Central memory CD8-positive, alpha-beta T cell (primary cell): Measurements from ENCODE around the gene OR6B3.

ENCODE experiments used
- ATAC-seq: fragments of 150-1000 bp; cut with Tn5 transposase; replicated peaks from 2 replicates; pipeline ENCODE4 v1.10.0; 2022; ENCODE audit warnings: mild to moderate bottlenecking, moderate FRiP score, moderate number of reproducible peaks; ENCODE audit not compliant: poor library complexity, severe bottlenecking; ENCODE audit errors: extremely low read depth
- DNase-seq, 2 donors: peaks; one replicate each; pipeline ENCODE4 v3.0.0; 2021; ENCODE audit warnings: low spot score in 2 of 2
- H3K27ac Mint-ChIP-seq: one replicate; pipeline ENCODE4 v1.8.0; 2022; ENCODE audit warnings: low read depth, mild to moderate bottlenecking, moderate library complexity, mixed read lengths
- H3K27me3 Mint-ChIP-seq: one replicate; pipeline ENCODE4 v1.8.0; 2022; ENCODE audit warnings: mixed read lengths
- H3K36me3 Mint-ChIP-seq: one replicate; pipeline ENCODE4 v1.8.0; 2022; ENCODE audit warnings: mild to moderate bottlenecking, moderate library complexity, mixed read lengths; ENCODE audit not compliant: insufficient read depth
- H3K4me1 Mint-ChIP-seq: one replicate; pipeline ENCODE4 v1.8.0; 2022; ENCODE audit warnings: mixed read lengths
- H3K4me3 Mint-ChIP-seq: one replicate; pipeline ENCODE4 v1.8.0; 2022; ENCODE audit warnings: mild to moderate bottlenecking, moderate library complexity, mixed read lengths
- H3K9me3 Mint-ChIP-seq: one replicate; pipeline ENCODE4 v1.8.0; 2022; ENCODE audit warnings: mixed read lengths

The OR6B3 gene

DNA sequence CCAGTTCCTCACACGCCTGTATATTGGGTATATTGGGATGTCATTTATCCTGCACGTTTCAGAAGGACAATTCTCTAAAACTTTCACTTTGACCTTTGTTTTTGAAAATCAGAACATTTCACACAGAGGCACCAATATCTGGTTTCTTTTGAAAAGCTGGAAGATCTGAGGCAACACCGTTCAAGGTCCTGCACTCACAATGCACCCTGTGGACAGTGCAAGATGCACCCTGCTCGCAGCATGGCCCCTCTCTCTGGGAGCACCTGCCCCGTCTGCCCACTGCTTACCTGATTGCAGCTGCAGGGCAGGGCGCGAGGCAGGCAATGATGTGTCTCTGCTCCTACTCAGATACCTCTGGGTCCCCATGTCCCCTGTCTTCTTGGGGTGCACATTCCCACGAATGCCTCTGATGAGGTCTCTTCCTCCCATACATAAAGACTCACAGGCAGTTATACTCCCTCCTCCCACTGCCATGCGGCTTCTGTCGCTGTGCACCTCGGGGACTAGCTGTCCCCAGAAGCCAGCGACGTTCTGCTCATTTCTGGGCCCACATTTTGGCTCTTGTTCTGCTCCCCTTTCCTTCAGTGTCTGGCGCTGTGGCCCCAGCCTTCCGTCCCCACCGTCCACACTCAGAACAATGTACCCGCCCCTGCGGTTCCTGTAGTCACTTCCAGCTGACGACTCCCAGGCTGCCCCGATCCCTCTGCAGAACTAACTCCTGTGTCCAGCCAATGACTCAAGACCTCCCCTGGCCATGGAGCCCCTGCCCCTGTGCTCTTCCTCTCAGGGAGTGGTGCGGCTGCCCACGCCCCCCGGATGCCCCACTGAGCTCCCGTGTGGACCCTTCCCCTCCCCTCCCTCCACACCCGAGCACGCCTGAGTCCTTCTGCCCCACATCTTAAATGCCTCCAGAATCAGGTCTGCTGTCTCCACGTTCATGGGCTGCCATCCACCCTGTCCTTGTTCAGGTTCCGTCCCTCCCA is at the start of gene OR6B3:
Gene OR6B3, minus strand, starts transcription at position 349 of the 983 bp plus-strand sequence.
- Mint-ChIP-seq H3K9me3 (no peaks in the 10 kb centered on the region), H3K36me3 (peaks cover 3% of the 10 kb centered on the region), H3K4me3 (no peak within 1 kb of the TSS), H3K27ac (no peak within 1 kb of the TSS), H3K4me1 (peaks cover 6% of the 10 kb centered on the region), H3K27me3 (peaks cover 62% of the 10 kb centered on the region)
- ATAC-seq (no peak), DNase-seq (no peak)

GRCh38 chr2:240098349-240098748 is 45.0 kb upstream of the OR6B3 start:
- Mint-ChIP-seq H3K27ac (no peak overlapping the region), H3K36me3 (no peaks in the 10 kb centered on the region), H3K9me3 (no peaks in the 10 kb centered on the region), H3K27me3 (peaks cover 89% of the 10 kb centered on the region), H3K4me1 (no peaks in the 10 kb centered on the region), H3K4me3 (no peak overlapping the region)
- DNase-seq (no peak), ATAC-seq (no peak)

GRCh38 chr2:240095556-240096523 is 42.5 kb upstream of the OR6B3 start:
- Mint-ChIP-seq H3K27ac (no peak overlapping the region), H3K36me3 (no peaks in the 10 kb centered on the region), H3K4me3 (no peak overlapping the region), H3K4me1 (no peaks in the 10 kb centered on the region), H3K27me3 (peaks cover 89% of the 10 kb centered on the region), H3K9me3 (no peaks in the 10 kb centered on the region)
- DNase-seq (no peak), ATAC-seq (no peak)

DNA sequence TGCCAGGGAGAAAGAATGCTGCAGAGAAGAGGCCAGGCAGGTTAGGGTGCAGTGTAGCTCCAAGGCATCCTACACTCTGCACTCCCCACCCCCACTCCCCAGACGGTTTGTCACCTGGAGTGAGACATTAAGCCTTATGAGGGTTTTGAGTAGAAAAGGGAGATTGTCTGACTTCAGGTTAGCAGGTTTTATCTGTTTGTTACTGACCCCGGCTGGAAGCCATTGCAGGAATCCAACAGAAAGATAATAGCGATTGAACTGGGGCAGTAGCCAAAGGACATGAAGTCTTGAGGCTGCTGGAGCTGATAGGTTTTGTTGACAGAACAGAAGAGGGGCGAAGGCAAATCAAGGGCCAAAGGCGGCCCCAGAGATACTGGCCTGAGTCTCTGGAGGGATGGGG is 36.0 kb upstream of the OR6B3 start:
- H3K4me3 Mint-ChIP-seq, result no peak overlapping the region
- H3K27ac Mint-ChIP-seq, result no peak overlapping the region
- no peak for DNase-seq
- peaks cover 1% of the 10 kb centered on the region for H3K36me3 Mint-ChIP-seq
- ATAC-seq, result no peak
- peaks cover 17% of the 10 kb centered on the region for H3K9me3 Mint-ChIP-seq
- H3K4me1 Mint-ChIP-seq, result no peaks in the 10 kb centered on the region
- peaks cover 81% of the 10 kb centered on the region for H3K27me3 Mint-ChIP-seq

- Mint-ChIP-seq H3K4me3 (no peak overlapping the region), H3K27me3 (peaks cover 79% of the 10 kb centered on the region), H3K9me3 (peaks cover 17% of the 10 kb centered on the region), H3K27ac (no peak overlapping the region), H3K4me1 (no peaks in the 10 kb centered on the region), H3K36me3 (peaks cover 1% of the 10 kb centered on the region)
- ATAC-seq (no peak), DNase-seq (no peak)
Measured at GRCh38 chr2:240086563-240086962, 33.2 kb upstream of the OR6B3 start.

DNA sequence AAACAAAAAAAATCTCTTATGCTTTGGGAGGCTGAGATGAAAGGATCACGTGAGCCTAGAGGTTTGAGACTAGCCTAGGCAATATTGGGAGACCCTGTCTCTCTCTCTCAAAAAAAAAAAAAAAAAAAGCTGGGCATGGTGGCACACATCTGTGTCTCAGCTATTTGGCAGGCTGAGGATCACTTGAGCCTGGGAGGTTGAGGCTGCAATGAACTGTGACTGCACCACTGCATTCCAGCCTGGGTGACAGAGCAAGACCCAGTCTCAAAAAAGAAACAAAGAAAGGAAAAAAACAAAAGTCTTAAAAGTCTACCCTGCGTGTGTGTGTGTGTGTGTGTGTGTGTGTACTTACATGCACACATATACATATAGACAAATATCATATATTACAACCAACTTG is 25.3 kb upstream of the OR6B3 start:
- no peak for ATAC-seq
- H3K4me3 Mint-ChIP-seq, result no peak overlapping the region
- H3K27ac Mint-ChIP-seq, result no peak overlapping the region
- H3K27me3 Mint-ChIP-seq, result peaks cover 93% of the 10 kb centered on the region
- H3K4me1 Mint-ChIP-seq, result no peaks in the 10 kb centered on the region
- H3K36me3 Mint-ChIP-seq, result no peaks in the 10 kb centered on the region
- peaks cover 17% of the 10 kb centered on the region for H3K9me3 Mint-ChIP-seq
- DNase-seq, result no peak

DNA sequence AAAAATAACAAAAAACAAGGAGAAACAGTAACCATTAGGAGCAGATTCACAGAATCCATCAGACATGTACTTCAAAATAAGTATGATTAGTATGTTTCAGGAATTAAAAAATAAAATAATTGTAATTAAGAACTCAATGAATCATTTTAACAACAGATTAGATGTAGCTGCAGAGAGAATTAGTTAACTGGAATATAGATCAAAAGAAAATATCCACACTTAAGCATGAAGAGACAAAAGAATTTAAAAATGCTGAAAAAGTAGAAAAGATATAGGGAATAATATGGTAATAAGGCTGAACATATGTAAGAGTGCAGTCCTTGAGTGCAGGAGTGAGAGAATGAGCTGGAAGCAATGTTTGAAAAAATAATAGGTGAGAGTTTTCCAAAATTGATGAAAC is 24.1 kb upstream of the OR6B3 start:
- DNase-seq, result no peak
- H3K27ac Mint-ChIP-seq, result no peak overlapping the region
- no peaks in the 10 kb centered on the region for H3K36me3 Mint-ChIP-seq
- no peak for ATAC-seq
- no peak overlapping the region for H3K4me3 Mint-ChIP-seq
- no peaks in the 10 kb centered on the region for H3K4me1 Mint-ChIP-seq
- peaks cover 17% of the 10 kb centered on the region for H3K9me3 Mint-ChIP-seq
- H3K27me3 Mint-ChIP-seq, result peaks cover 93% of the 10 kb centered on the region

GRCh38 chr2:240074545-240074944 is 21.2 kb upstream of the OR6B3 start:
- H3K9me3 Mint-ChIP-seq, result peaks cover 17% of the 10 kb centered on the region
- H3K27me3 Mint-ChIP-seq, result peaks cover 84% of the 10 kb centered on the region
- ATAC-seq, result no peak
- H3K4me1 Mint-ChIP-seq, result no peaks in the 10 kb centered on the region
- no peak overlapping the region for H3K4me3 Mint-ChIP-seq
- no peak for DNase-seq
- no peak overlapping the region for H3K27ac Mint-ChIP-seq
- H3K36me3 Mint-ChIP-seq, result no peaks in the 10 kb centered on the region

GRCh38 chr2:240070907-240071306 is 17.6 kb upstream of the OR6B3 start:
- H3K27ac Mint-ChIP-seq, result no peak overlapping the region
- peaks cover 63% of the 10 kb centered on the region for H3K27me3 Mint-ChIP-seq
- no peaks in the 10 kb centered on the region for H3K36me3 Mint-ChIP-seq
- no peaks in the 10 kb centered on the region for H3K9me3 Mint-ChIP-seq
- no peak overlapping the region for H3K4me3 Mint-ChIP-seq
- no peak for ATAC-seq
- DNase-seq, result no peak
- no peaks in the 10 kb centered on the region for H3K4me1 Mint-ChIP-seq

GRCh38 chr2:240069829-240070228 is 16.5 kb upstream of the OR6B3 start:
- no peak overlapping the region for H3K4me3 Mint-ChIP-seq
- H3K27me3 Mint-ChIP-seq, result peaks cover 63% of the 10 kb centered on the region
- H3K36me3 Mint-ChIP-seq, result no peaks in the 10 kb centered on the region
- H3K27ac Mint-ChIP-seq, result no peak overlapping the region
- no peaks in the 10 kb centered on the region for H3K4me1 Mint-ChIP-seq
- no peaks in the 10 kb centered on the region for H3K9me3 Mint-ChIP-seq
- no peak for ATAC-seq
- no peak for DNase-seq

DNA sequence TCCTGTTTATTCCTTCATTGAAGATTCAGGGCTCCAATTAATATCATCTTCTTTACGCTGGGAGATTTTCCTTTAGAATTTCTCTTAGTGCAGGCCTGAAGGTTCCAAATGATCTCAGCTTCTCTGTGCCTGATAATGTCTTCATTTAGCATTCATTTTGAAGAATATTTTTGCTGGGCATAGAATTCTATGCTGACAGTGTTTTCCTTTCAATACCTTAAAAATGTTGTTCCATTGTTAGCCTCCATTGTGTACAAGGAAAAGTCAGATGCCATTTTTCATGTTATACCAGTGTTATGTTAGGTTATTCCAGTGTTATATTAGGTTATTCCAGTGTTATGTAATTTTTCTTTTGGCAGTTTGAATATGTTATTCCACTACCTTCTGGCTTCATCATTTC is 14.9 kb upstream of the OR6B3 start:
- Mint-ChIP-seq H3K9me3 (no peaks in the 10 kb centered on the region), H3K4me3 (no peak overlapping the region), H3K36me3 (no peaks in the 10 kb centered on the region), H3K4me1 (no peaks in the 10 kb centered on the region), H3K27ac (no peak overlapping the region), H3K27me3 (peaks cover 51% of the 10 kb centered on the region)
- ATAC-seq, result no peak
- DNase-seq, result no peak

- DNase-seq (no peak), ATAC-seq (no peak)
- no peaks in the 10 kb centered on the region for H3K36me3 Mint-ChIP-seq
- no peak overlapping the region for H3K4me3 Mint-ChIP-seq
- H3K4me1 Mint-ChIP-seq, result no peaks in the 10 kb centered on the region
- H3K27me3 Mint-ChIP-seq, result peaks cover 34% of the 10 kb centered on the region
- no peak overlapping the region for H3K27ac Mint-ChIP-seq
- no peaks in the 10 kb centered on the region for H3K9me3 Mint-ChIP-seq
Measured at GRCh38 chr2:240066489-240066888, 13.2 kb upstream of the OR6B3 start.
